GM21367 (cell line): ENCODE measurements around the gene ICAM5.
"Not testable (repeated sequence)": the region's sequence is repeated elsewhere in the genome, so short reads cannot be mapped to it uniquely, and the experiment has no call there.

Experiments
- ATAC-seq: cut with Tn5 transposase; IDR thresholded peaks from one replicate; pipeline ENCODE4 v1.9.1; 2021; ENCODE audit not compliant: unreplicated experiment

The ICAM5 gene

GRCh38 chr19:10289836-10290356 lies at the start of gene ICAM5:
Gene ICAM5, plus strand, starts transcription at chr19:10289952. Its CDS starts 92 bp downstream, at chr19:10290044.
- ATAC-seq: no peak

GRCh38 chr19:10241826-10242449 lies 47.8 kb upstream of the ICAM5 start:
- ATAC-seq: not testable (repeated sequence)

GRCh38 chr19:10243606-10244005 lies 46.1 kb upstream of the ICAM5 start:
- ATAC-seq: no peak

- no peak for ATAC-seq
Observed at GRCh38 chr19:10245189-10245939, 44.4 kb upstream of the ICAM5 start.

GRCh38 chr19:10246511-10246910 lies 43.2 kb upstream of the ICAM5 start:
- no peak for ATAC-seq

GRCh38 chr19:10251792-10252694 lies 37.7 kb upstream of the ICAM5 start, which contains the start of gene MRPL4:
Gene MRPL4, plus strand, starts transcription at chr19:10252214. Its CDS starts 40 bp downstream, at chr19:10252254.
- peak; percentile 81 for ATAC-seq

GRCh38 chr19:10252707-10253106 lies 37.0 kb upstream of the ICAM5 start:
- ATAC-seq: no peak

- no peak for ATAC-seq
Observed at GRCh38 chr19:10254244-10254643, 35.5 kb upstream of the ICAM5 start.

- no peak for ATAC-seq
Observed at GRCh38 chr19:10255358-10255757, 34.4 kb upstream of the ICAM5 start.

GRCh38 chr19:10256551-10256950 lies 33.2 kb upstream of the ICAM5 start:
- ATAC-seq: no peak

GRCh38 chr19:10256970-10257615 lies 32.7 kb upstream of the ICAM5 start:
- ATAC-seq: no peak

GRCh38 chr19:10258080-10258710 lies 31.6 kb upstream of the ICAM5 start:
- no peak for ATAC-seq

- no peak for ATAC-seq
Observed at GRCh38 chr19:10259162-10259905, 30.4 kb upstream of the ICAM5 start.

- ATAC-seq: no peak
Observed at GRCh38 chr19:10260141-10260584, 29.6 kb upstream of the ICAM5 start.

GRCh38 chr19:10262771-10263170 lies 27.0 kb upstream of the ICAM5 start:
- no peak for ATAC-seq

GRCh38 chr19:10266706-10267105 lies 23.0 kb upstream of the ICAM5 start:
- no peak for ATAC-seq

GRCh38 chr19:10268071-10268470 lies 21.7 kb upstream of the ICAM5 start:
- ATAC-seq: no peak

GRCh38 chr19:10269333-10270179 lies 20.2 kb upstream of the ICAM5 start:
- no peak for ATAC-seq
